ENCODE measurements around the gene TBC1D2B. TPM values are rescaled to one million over a fixed set of nuclear protein-coding genes. Genes with fewer than 3 reads are reported as not detected.

The TBC1D2B gene
- total and polyA plus RNA-seq, 9 donors, result 42.3 to 146 (median 115) TPM

DNA sequence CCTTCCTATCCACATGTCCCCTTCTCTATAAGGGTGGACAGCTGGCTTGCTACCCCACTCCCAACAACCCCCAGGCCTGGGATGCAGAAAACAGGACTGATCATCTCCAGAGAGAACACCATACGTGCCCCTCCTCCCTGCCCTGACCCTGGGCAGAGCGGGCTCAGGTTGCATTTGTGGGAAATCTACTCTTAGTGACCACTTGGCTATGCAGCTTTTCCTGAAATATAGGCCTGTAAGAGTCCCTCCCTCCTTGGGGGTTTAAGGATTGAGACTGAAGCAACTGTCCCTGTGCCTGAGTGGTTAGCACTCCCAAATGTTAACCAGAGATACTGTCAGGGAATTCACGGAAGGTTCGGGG is 26.6 kb upstream of the TBC1D2B start:
- H3K36me3 ChIP-seq, result no peaks in the 10 kb centered on the region
- no peaks in the 10 kb centered on the region for H3K27me3 ChIP-seq
- intact Hi-C loops (cut with DNase I), result no loop called here
- TF ChIP-seq POLR2A (IDR thresholded peaks at IDR 0.05) (no peak), EP300 (IDR thresholded peaks at IDR 0.05) (no peak)
- TF ChIP-seq, protein P1, sequence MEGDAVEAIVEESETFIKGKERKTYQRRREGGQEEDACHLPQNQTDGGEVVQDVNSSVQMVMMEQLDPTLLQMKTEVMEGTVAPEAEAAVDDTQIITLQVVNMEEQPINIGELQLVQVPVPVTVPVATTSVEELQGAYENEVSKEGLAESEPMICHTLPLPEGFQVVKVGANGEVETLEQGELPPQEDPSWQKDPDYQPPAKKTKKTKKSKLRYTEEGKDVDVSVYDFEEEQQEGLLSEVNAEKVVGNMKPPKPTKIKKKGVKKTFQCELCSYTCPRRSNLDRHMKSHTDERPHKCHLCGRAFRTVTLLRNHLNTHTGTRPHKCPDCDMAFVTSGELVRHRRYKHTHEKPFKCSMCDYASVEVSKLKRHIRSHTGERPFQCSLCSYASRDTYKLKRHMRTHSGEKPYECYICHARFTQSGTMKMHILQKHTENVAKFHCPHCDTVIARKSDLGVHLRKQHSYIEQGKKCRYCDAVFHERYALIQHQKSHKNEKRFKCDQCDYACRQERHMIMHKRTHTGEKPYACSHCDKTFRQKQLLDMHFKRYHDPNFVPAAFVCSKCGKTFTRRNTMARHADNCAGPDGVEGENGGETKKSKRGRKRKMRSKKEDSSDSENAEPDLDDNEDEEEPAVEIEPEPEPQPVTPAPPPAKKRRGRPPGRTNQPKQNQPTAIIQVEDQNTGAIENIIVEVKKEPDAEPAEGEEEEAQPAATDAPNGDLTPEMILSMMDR (IDR thresholded peaks at IDR 0.05), result no peak
- no peak for DNase-seq
- H3K9me3 ChIP-seq, result no peaks in the 10 kb centered on the region
- H3K27ac ChIP-seq, result no peak overlapping the region
- H3K4me1 ChIP-seq (ENCODE audit: insufficient read depth), result no peaks in the 10 kb centered on the region
- 92 to 99% (median 97%) methylated on average over 4 of the region's 4 CpGs for WGBS, 3 donors
- no peak overlapping the region for H3K4me3 ChIP-seq

DNA sequence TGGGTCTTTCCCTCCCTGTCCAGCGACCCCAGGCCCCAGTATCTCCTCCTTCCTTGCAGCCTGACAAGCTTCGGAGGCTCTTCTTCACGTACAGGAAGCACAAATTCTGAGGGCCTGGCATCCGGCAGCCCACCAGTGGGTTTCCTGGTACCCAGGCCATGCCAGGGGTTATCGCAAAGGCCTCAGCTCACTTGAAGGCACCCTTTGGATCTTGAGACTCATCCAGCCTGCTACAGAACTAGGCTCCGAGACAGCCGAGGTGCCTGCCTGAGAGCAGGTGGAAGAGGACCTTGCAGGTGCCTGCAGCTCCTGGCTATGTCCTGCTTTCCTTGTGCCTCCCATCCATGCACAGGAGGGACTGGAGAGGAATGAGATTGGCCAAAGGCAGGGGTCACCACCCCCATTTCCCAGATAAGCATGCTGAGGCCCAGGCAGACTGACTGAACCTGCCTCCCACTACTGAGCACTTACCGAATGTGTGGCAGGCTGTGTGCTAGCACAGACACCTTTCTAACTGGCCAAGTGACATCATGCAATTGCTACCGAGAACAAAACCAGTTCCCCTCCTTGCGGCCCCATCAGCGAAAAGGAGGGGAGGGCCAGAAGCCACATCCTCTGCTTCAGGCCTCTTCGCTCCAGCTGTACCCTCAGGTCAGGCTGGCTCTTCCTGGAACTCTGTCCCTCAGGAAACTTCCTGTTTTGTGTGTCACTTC is 26.1 kb upstream of the TBC1D2B start:
- no peak overlapping the region for H3K4me3 ChIP-seq
- no peak overlapping the region for H3K27ac ChIP-seq
- DNase-seq, result no peak
- WGBS, 3 donors, result 90 to 92% (median 92%) methylated on average over 12 of the region's 12 CpGs
- no peaks in the 10 kb centered on the region for H3K36me3 ChIP-seq
- no peaks in the 10 kb centered on the region for H3K9me3 ChIP-seq
- TF ChIP-seq POLR2A (IDR thresholded peaks at IDR 0.05) (no peak), EP300 (IDR thresholded peaks at IDR 0.05) (no peak)
- TF ChIP-seq, protein P1 (IDR thresholded peaks at IDR 0.05), result no peak
- no peaks in the 10 kb centered on the region for H3K4me1 ChIP-seq (ENCODE audit: insufficient read depth)
- H3K27me3 ChIP-seq, result no peaks in the 10 kb centered on the region
- intact Hi-C loops (cut with DNase I), result no loop called here

DNA sequence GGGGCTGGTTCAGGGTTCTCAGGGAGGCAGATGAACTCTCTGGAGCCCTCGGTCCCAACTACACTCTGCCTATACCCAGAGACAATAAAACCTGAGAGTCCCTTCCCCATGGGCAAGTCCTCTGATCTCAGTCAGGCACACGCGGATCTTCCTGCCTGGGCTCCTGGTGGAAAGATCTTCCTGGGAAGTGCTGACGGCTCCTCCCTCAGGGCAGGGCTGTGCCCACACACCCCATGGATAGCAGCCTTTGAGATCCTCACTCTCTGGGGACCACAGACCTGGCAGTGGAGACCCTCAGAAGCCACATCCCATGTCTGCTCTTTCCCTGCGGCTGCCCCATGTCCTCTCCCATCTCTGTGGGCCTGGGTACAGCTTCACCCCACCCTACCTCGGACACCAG is 25.2 kb upstream of the TBC1D2B start:
- WGBS, 3 donors, result 85 to 88% (median 86%) methylated on average over 6 of the region's 6 CpGs
- no peak for DNase-seq
- intact Hi-C loops (cut with DNase I), result no loop called here

DNA sequence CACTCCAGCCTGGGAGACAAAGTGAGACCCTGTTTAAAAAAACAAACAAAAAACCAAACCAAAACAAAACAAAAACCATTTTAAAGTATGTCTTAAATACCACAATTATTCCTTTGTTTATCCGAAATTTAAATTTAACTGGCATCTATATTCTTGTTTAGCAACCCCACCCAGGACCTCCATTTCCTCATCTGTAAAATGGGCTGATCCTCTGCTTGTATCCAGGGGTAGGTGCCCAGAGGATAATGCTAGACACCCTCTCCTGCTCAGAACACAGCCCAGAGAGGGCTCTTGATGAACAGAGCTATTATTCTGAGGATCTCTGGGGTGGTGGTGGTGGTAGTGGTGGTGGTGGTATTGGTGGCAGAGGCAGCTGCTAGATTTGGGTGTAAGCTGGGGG is 24.7 kb upstream of the TBC1D2B start:
- Histone ChIP-seq H3K36me3 (no peaks in the 10 kb centered on the region), H3K4me3 (no peak overlapping the region), H3K9me3 (no peaks in the 10 kb centered on the region), H3K4me1 (ENCODE audit: insufficient read depth) (no peaks in the 10 kb centered on the region), H3K27me3 (no peaks in the 10 kb centered on the region), H3K27ac (no peak overlapping the region)
- intact Hi-C loops (cut with DNase I), result no loop called here
- TF ChIP-seq, protein P1 (IDR thresholded peaks at IDR 0.05), result no peak
- TF ChIP-seq EP300 (IDR thresholded peaks at IDR 0.05) (no peak), POLR2A (IDR thresholded peaks at IDR 0.05) (no peak)
- WGBS, 3 donors, result 81 to 84% (median 82%) methylated on average over 1 of the region's 1 CpG
- DNase-seq, result no peak

More for the DNA sequence above, 25.2 kb upstream of the TBC1D2B start:
- Histone ChIP-seq H3K9me3 (no peaks in the 10 kb centered on the region), H3K4me3 (no peak overlapping the region), H3K4me1 (ENCODE audit: insufficient read depth) (no peaks in the 10 kb centered on the region), H3K36me3 (no peaks in the 10 kb centered on the region), H3K27me3 (no peaks in the 10 kb centered on the region), H3K27ac (no peak overlapping the region)
- TF ChIP-seq, protein P1 (IDR thresholded peaks at IDR 0.05), result no peak
- TF ChIP-seq EP300 (IDR thresholded peaks at IDR 0.05), result no peak
- TF ChIP-seq POLR2A (IDR thresholded peaks at IDR 0.05), result no peak
